Stimulated activated CD4-positive, alpha-beta T cell treated with anti-CD3 and anti-CD28 coated beads, TNF-alpha, amount 100 ng/mL, for 48 hours (primary cell): ENCODE measurements around the gene TOGARAM2.
"Not testable (repeated sequence)": the region's sequence is repeated elsewhere in the genome, so short reads cannot be mapped to it uniquely, and the experiment has no call there.

Experiments used
- DNase-seq, 3 donors: peaks; one replicate each; pipeline ENCODE4 v3.0.0-alpha.2; 2020; ENCODE audit warnings: low read depth in 3 of 3

TOGARAM2 gene

DNA sequence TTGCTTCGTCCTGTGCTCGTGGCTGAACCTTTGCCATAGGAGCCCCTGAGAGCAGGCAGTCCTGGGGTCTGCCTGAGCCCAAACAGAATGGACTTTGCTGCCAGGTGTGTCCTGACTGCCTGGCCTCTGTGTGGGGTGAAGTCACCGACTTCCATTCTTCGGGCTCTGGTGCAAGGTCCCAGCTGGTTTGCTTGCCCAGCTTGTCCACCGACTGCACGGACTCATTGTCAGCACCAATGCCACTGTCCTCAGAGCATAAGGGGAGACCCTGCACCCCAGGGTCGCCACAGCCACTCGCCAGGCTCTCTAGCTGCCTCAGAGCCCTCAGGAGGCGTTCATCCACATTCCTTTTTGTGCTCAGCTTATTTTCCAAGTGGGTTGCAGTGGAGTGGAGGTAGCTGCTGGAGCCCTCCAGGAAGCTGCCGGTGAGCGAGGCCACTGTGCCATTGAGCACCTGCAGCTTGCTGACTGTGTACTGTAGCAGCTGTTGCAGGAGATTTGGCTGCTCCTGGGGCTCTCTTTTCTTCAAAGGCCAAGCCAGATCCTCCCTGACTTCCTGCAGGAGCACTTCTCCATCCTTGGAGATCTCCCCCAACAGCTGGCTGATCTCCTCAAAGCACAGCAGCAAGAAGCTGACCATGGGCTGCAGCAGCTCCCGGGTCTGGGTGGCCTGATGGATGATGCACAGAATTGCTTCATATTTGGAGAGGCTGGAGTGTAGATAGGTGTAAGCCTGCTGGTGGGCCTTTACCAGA lies 92.0 kb downstream of the TOGARAM2 start:
- DNase-seq: no peak

DNA sequence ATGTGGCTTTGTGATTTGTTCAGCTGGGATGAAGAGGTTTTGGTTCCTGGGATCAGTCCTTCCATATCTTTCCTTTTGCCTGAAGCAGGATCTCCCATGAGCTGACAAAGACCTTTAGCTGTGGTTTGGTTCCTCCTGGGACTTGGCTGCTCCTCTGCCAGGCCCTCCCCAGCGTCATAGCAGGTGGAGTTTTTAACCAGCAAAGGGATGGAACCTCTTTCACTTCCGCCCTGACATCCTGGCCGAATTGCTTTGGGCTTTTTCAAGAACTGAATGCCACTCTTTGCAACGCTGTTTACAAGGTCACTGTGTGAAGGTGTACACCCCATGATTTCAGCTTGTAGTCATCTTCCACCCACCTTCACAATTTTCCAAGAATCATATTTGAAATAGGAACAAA lies 92.8 kb downstream of the TOGARAM2 start:
- DNase-seq: no peak

DNA sequence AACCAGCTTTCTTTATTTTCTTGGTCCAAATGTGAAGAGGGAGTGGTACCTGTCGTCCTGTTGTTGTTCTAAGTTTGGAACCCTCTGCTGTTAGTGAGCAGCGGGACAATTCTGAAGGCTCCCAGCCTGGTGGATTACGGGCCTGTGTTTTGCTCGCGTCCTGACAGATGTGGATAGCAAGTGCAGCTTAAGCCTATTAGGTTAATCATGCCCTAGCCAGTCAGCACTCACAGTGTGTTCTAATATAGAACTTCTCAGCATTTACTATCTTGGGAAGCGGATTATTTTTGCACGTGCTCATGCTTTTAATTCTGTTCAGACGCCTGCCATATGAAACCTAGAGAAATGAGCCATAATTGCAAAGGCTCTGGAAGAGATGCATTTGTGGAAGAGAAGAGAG lies 93.3 kb downstream of the TOGARAM2 start, which contains the start of gene PCARE:
Gene PCARE (minus strand): TSS at position 113 of the 400 bp plus-strand sequence. CDS start 262 bp downstream, outside the sequence.
- no peak for DNase-seq

- no peak for DNase-seq
Observed at GRCh38 chr2:29075894-29076705, 95.0 kb downstream of the TOGARAM2 start.

DNA sequence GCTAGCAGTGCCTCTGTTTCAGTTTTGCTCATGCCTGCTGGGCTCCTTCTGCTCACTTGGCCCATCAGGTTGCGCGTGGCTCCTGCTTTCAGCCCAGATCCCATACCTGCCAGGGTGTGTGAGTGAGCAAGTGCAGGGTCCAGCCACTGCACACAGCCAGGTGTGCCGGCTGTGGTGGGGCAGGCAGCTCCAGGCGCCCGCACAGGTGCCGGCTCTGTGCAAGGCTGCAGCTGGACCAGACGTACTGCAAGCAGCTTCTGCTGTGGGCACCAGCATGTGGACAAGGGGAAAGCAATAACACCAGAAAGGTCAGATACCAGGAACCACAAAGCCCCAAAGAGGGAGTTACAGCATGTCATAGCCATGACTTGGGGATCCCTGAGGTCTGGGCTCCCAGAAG lies 98.8 kb downstream of the TOGARAM2 start:
- DNase-seq: no peak

DNA sequence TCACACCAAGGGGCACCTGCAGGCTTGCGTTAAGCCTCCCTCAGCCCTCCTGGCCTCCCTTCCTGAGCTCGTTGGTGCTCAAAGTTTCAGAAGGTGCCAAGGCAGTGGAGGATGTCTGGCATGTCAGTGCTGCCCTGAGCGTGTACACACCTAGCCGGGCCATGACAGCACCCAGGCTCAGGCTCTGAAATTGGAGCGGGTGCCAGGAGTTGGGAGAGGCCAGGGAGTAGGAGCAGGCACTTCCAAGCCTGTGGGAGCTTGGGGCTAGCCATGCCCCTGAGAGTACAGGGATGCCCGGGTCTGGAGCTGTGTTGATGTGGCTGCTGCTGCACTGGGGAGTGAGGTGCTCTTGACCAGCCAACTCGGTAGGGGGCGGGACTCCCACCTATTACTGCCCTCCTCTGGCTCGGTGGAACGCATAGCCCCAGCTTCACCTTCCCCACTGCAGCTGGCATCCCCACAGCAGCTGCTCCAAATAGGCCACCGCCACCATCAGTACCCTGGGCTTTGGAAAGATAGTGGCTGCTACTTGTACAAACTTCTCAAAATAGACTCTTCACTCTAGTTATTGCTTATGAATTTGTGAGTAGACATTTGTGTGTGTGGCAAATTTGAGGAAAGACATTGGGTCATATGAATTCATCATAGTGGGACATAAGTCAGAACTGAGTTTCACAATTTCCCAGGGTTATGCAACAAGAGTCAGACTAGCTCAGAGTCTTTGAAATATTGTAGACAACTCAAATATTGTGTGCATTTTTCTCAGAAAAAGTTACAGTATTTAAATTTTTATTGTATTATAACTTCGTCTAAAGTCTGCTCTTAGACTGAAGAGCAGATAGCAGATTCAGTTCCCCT lies 100.0 kb downstream of the TOGARAM2 start:
- no peak for DNase-seq

DNA sequence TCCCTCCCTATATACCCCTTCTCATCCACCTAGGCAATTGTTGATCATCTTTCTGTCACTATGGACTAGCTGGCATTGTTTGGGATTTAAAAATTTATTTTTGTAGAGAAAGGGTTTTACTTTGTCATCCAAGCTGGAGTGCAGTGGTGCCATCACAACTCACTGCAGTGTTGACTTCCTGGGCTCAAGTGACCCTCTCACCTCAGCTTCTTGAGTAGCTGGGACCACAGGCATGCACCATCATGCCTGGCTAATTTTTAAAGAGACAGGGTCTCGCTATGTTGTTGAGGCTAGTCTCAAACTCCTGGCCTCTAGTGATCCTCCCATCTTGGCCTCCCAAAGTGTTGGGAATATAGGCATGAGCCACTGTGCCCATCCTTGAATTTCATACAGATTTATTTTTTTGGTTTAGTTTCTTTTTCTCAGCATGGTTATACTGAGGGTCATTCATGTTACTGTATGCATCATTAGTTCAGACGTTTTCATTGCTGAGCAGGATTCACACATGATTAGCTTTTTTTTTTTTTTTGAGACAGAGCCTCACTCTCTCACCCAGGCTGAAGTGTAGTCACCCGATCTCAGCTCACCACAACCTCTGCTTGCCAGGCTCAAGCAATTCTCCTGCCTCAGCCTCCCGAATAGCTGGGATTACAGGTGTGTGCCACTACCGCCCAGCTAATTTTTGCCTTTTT lies 101.9 kb downstream of the TOGARAM2 start:
- no peak for DNase-seq

DNA sequence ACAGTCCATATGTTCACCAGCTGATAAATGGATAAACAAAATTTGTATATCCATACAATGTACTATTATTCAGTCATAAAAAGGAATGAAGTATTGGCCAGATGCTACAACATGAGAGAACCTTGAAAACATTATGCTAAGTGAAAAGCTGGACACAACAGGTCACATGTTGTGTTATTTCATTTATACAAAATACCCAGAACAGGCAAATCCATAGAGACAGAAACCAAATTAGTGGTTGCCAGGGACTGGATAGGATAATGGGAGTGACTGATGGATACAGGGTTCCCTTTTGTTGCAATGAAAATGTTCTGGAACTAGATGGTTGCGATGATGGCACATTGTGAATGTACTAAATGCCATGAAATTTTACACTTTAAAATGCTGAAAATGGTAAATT lies 103.5 kb downstream of the TOGARAM2 start:
- DNase-seq: no peak

DNA sequence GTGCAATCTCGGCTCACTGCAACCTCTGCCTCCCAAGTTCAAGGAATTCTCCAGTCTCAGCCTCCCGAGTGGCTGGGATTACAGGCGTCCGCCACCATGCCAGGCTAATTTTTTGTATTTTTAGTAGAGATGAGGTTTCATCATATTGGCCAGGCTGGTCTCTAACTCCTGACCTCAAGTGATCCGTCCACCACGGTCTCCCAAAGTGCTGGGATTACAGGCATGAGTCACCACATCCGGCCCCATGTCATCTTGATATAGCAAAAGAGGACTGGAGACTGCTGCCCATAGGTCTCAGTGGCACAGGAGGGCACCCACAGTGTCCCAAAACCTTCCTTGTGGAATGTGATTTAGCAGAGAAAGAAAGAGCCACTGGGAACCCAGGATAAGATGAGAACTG lies 109.2 kb downstream of the TOGARAM2 start:
- DNase-seq: not testable (repeated sequence)

GRCh38 chr2:29096969-29097368 lies 115.9 kb downstream of the TOGARAM2 start:
- DNase-seq: no peak

- no peak for DNase-seq
Observed at GRCh38 chr2:29097569-29097968, 116.5 kb downstream of the TOGARAM2 start.

DNA sequence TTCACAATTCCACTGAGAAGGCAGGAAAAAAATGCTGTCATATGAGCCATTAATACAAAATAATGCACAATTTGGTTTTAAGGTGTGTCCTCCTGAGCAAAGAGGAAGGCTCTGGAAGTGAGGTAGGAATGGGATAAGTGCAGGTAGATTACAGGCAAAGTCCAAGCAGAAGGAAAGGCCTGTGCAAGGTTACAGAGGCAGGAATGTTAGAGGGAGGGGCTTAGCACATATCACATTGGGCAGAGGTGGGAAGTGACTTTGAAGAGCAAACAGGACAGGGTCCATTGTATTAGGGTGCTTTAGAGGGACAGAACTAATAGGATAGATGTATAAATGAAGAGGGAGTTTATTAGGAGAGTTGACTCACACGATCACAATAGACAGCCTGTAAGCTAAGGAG lies 119.5 kb downstream of the TOGARAM2 start:
- DNase-seq: no peak
